H1 (cell line): ENCODE data around the gene GTF2IRD1. TPM values are rescaled to one million over a fixed set of nuclear protein-coding genes. Genes with fewer than 3 reads are reported as not detected.
A peak's percentile ranks its signal among the peaks of the same experiment; 100 is the strongest.
"Not testable (repeated sequence)": the region's sequence is repeated elsewhere in the genome, so short reads cannot be mapped to it uniquely, and the experiment has no call there.

Experiments
- CTCF ChIA-PET: fragments of 300-600 bp; sonication (Branson Sonifier 250); formaldehyde crosslinking; loops from one replicate; lab custom pipeline; 2021; ENCODE audit not compliant: partially characterized antibody; lab: Charles Lee
- POLR2A ChIA-PET: fragments of 300-600 bp; sonication (Branson Sonifier 250); formaldehyde crosslinking; loops from one replicate; lab custom pipeline; 2021; ENCODE audit warnings: inconsistent platforms; ENCODE audit not compliant: partially characterized antibody; lab: Charles Lee
- DNase-seq, 2 experiments: peaks; one replicate each; pipeline versions ENCODE4 v3.0.0 to v3.0.0-alpha.2; 2010 to 2022; ENCODE audit warnings: low spot score in 2 of 2, low read depth in 1 of 2, mixed read lengths in 1 of 2
- FAIRE-seq: peaks from 2 replicates; lab custom pipeline; 2011; peaks lifted over from hg19 to GRCh38; lab: Jason Lieb, UNC
- H2AFZ ChIP-seq: 2 replicates; pipeline ENCODE4 v1.8.1; 2012; ENCODE audit warnings: low read length, inconsistent platforms
- H2AK5ac ChIP-seq: 2 replicates; pipeline ENCODE4 v1.6.1; 2013; ENCODE audit warnings: low read depth, low read length
- H2BK120ac ChIP-seq: replicated peaks from 2 replicates; pipeline ENCODE3; 2013; ENCODE audit warnings: low read depth, low read length, inconsistent platforms
- H2BK12ac ChIP-seq: 2 replicates; pipeline ENCODE4 v1.6.1; 2013; ENCODE audit warnings: low read depth, low read length
- H2BK15ac ChIP-seq: 2 replicates; pipeline ENCODE4 v1.6.1; 2013; ENCODE audit warnings: low read length
- H2BK20ac ChIP-seq: 2 replicates; pipeline ENCODE4 v1.6.1; 2013; ENCODE audit warnings: low read length
- H2BK5ac ChIP-seq: 2 replicates; pipeline ENCODE4 v1.6.1; 2013; ENCODE audit warnings: low read depth, low read length
- H3K14ac ChIP-seq: 2 replicates; pipeline ENCODE4 v1.6.1; 2013; ENCODE audit warnings: inconsistent platforms; ENCODE audit not compliant: insufficient read length
- H3K18ac ChIP-seq: 2 replicates; pipeline ENCODE4 v1.6.1; 2013; ENCODE audit warnings: low read length; ENCODE audit errors: extremely low read depth
- H3K23ac ChIP-seq: 2 replicates; pipeline ENCODE4 v1.6.1; 2013; ENCODE audit warnings: inconsistent platforms; ENCODE audit not compliant: insufficient read length
- H3K23me2 ChIP-seq: 2 replicates; pipeline ENCODE4 v1.6.1; 2013; ENCODE audit warnings: low read depth, low read length
- H3K27ac ChIP-seq: 2 replicates; pipeline ENCODE4 v1.6.1; 2011; ENCODE audit warnings: low read depth, low read length, inconsistent platforms
- H3K27me3 ChIP-seq, 4 experiments: replicated peaks in 1 of 4; 1 replicate in 1 of 4; 2 replicates in 3 of 4; pipeline versions ENCODE4 v1.6.1 to v1.8.1; 2011 to 2013; ENCODE audit warnings: low read length in 3 of 4, mild to moderate bottlenecking in 3 of 4, inconsistent platforms in 2 of 4, mixed read lengths in 2 of 4, moderate library complexity in 1 of 4; ENCODE audit not compliant: control insufficient read depth in 3 of 4, insufficient read depth in 3 of 4; ENCODE audit errors: extremely low read depth in 1 of 4
- H3K36me3 ChIP-seq, 4 experiments: 2 replicates each; pipeline versions ENCODE4 v1.6.1 to v1.8.1; 2011 to 2013; ENCODE audit warnings: mild to moderate bottlenecking in 4 of 4, low read length in 3 of 4, moderate library complexity in 2 of 4, control low read depth in 1 of 4, inconsistent platforms in 1 of 4; ENCODE audit not compliant: insufficient read depth in 4 of 4, control insufficient read depth in 2 of 4
- H3K4ac ChIP-seq: replicated peaks from 2 replicates; pipeline ENCODE3; 2013; ENCODE audit warnings: low read length, low read depth, mixed read lengths, inconsistent platforms; ENCODE audit not compliant: insufficient read length
- H3K4me1 ChIP-seq, 4 experiments: replicated peaks in 1 of 4; 1 replicate in 1 of 4; 2 replicates in 3 of 4; pipeline versions ENCODE4 v1.6.1 to v1.8.1; 2011 to 2013; ENCODE audit warnings: low read length in 3 of 4, inconsistent platforms in 2 of 4, mixed read lengths in 1 of 4; ENCODE audit not compliant: insufficient read depth in 4 of 4, control insufficient read depth in 3 of 4
- H3K4me2 ChIP-seq, 2 experiments: 2 replicates each; pipeline versions ENCODE4 v1.6.1 to v1.8.1; 2011 to 2013; ENCODE audit warnings: low read depth in 2 of 2, low read length in 2 of 2, control low read depth in 1 of 2, inconsistent platforms in 1 of 2, mild to moderate bottlenecking in 1 of 2; ENCODE audit not compliant: insufficient read depth in 1 of 2
- H3K4me3 ChIP-seq, 4 experiments: fragments of 200-600, 300-600 bp in 1 of 4; sonication (generic), shearing (Covaris generic), sonication (Bioruptor Twin) in 1 of 4; 2 replicates each; pipeline versions ENCODE4 v1.5.1 to v1.8.1; 2011 to 2016; ENCODE audit warnings: low read length in 4 of 4, low read depth in 3 of 4, control low read depth in 2 of 4, inconsistent platforms in 2 of 4, mild to moderate bottlenecking in 2 of 4, mixed read lengths in 1 of 4, moderate library complexity in 1 of 4; ENCODE audit not compliant: insufficient read depth in 2 of 4; ENCODE audit errors: extremely low read depth in 1 of 4
- H3K56ac ChIP-seq: replicated peaks from 2 replicates; pipeline ENCODE3; 2013; ENCODE audit warnings: low read depth, mild to moderate bottlenecking, mixed read lengths, low read length, inconsistent platforms; ENCODE audit not compliant: insufficient read length
- H3K79me1 ChIP-seq: 2 replicates; pipeline ENCODE4 v1.6.1; 2013; ENCODE audit warnings: low read depth, low read length, control low read depth
- H3K79me2 ChIP-seq, 2 experiments: 2 replicates each; pipeline versions ENCODE4 v1.6.1 to v1.8.1; 2012 to 2013; ENCODE audit warnings: low read length in 2 of 2, mild to moderate bottlenecking in 2 of 2, inconsistent platforms in 1 of 2; ENCODE audit not compliant: insufficient read depth in 2 of 2, control insufficient read depth in 1 of 2
- H3K9ac ChIP-seq, 4 experiments: replicated peaks in 1 of 4; 1 replicate in 1 of 4; 2 replicates in 3 of 4; pipeline versions ENCODE4 v1.6.1 to v1.8.1; 2011 to 2013; ENCODE audit warnings: low read depth in 3 of 4, low read length in 3 of 4, control low read depth in 2 of 4, mild to moderate bottlenecking in 2 of 4, moderate library complexity in 2 of 4, inconsistent platforms in 1 of 4; ENCODE audit errors: extremely low read depth in 1 of 4
- H3K9me3 ChIP-seq, 2 experiments: 2 replicates each; pipeline versions ENCODE4 v1.6.1 to v1.8.1; 2012 to 2013; ENCODE audit warnings: mild to moderate bottlenecking in 2 of 2, moderate library complexity in 2 of 2, control low read depth in 1 of 2, inconsistent platforms in 1 of 2, low read depth in 1 of 2, low read length in 1 of 2, mixed read lengths in 1 of 2; ENCODE audit not compliant: insufficient read depth in 2 of 2
- H4K20me1 ChIP-seq, 2 experiments: replicated peaks in 1 of 2; 2 replicates each; pipeline versions ENCODE3 to v1.8.1; 2011 to 2013; ENCODE audit warnings: inconsistent platforms in 2 of 2, low read length in 2 of 2, mild to moderate bottlenecking in 1 of 2; ENCODE audit not compliant: insufficient read depth in 2 of 2, control insufficient read depth in 1 of 2
- H4K5ac ChIP-seq: 2 replicates; pipeline ENCODE4 v1.6.1; 2013; ENCODE audit warnings: low read length, low read depth, mixed read lengths, inconsistent platforms; ENCODE audit not compliant: insufficient read length
- H4K8ac ChIP-seq: 2 replicates; pipeline ENCODE4 v1.8.0; 2013; ENCODE audit warnings: mild to moderate bottlenecking, moderate library complexity, low read length, inconsistent platforms; ENCODE audit not compliant: insufficient read depth; ENCODE audit errors: extremely low read depth
- H4K91ac ChIP-seq: replicated peaks from 2 replicates; pipeline ENCODE3; 2013; ENCODE audit warnings: low read length, mixed read lengths, inconsistent platforms; ENCODE audit not compliant: insufficient read length
- CTCF ChIP-seq, 3 experiments: IDR thresholded peaks; 1 replicate in 2 of 3; 2 replicates in 1 of 3; pipeline versions ENCODE4 v1.5.1 to v1.6.1; 2011; ENCODE audit warnings: low read length in 3 of 3, mild to moderate bottlenecking in 3 of 3, inconsistent platforms in 2 of 3, low read depth in 1 of 3, moderate library complexity in 1 of 3; ENCODE audit not compliant: insufficient read depth in 1 of 3; ENCODE audit errors: control extremely low read depth in 1 of 3
- EZH2 ChIP-seq: fragments of 200-600 bp; sonication (generic); IDR thresholded peaks from 2 replicates; pipeline ENCODE4 v1.7.1; 2012; ENCODE audit warnings: low read depth, mild to moderate bottlenecking, moderate library complexity, low read length, inconsistent platforms; ENCODE audit not compliant: severe bottlenecking
- POU5F1 ChIP-seq: IDR thresholded peaks from 2 replicates; pipeline ENCODE4 v1.6.1; 2011; ENCODE audit warnings: low read depth, mild to moderate bottlenecking, low read length, moderate library complexity
- WGBS, 2 experiments: shearing (Covaris generic) in 1 of 2; methylation state at CpG; one replicate each; pipeline versions ENCODE4 v1.1.6 to v1.1.7; 2013 to 2015; ENCODE audit warnings: low lambda C conversion rate in 2 of 2, mixed read lengths in 2 of 2, inconsistent platforms in 1 of 2, low coverage in 1 of 2, missing lambda C conversion rate in 1 of 2; ENCODE audit not compliant: insufficient replicate concordance in 2 of 2, insufficient coverage in 1 of 2, insufficient read length in 1 of 2; ENCODE audit errors: extremely low coverage in 1 of 2, missing lambda C conversion rate in 1 of 2; 5-methylcytosine and 5-hydroxymethylcytosine counted together
- polyA plus RNA-seq, 7 experiments: library from polyadenylated mRNA; depleted of rRNA in 3 of 7; stranded (reverse) in 5 of 7; unstranded in 2 of 7; fragments of >200 nt in 5 of 7; fragments of 200-250 nt in 2 of 7; gene quantifications; 1 replicate in 5 of 7; 2 replicates in 1 of 7; 4 replicates in 1 of 7; pipeline versions ENCODE4 v1.2.1 to v1.2.3, GENCODE V29; 2011 to 2013; ENCODE audit warnings: missing spikeins in 2 of 7, mixed read lengths in 2 of 7
- total RNA-seq: library from RNA; stranded (reverse); fragmentation: NEBNext Ultra II Directional; extraction: Animal tissue kit (Norgen Biotek cat#: 25700); gene quantifications from 2 replicates; pipeline ENCODE4 v1.2.1, GENCODE V29; 2021

Gene GTF2IRD1
- total and polyA plus RNA-seq, 2 of the 8 experiments (the other 6 are each of a cell fraction or from before 2014, with no cell fraction given), result 27.4 to 45.4 TPM

GRCh38 chr7:74418538-74418937 lies 35.2 kb upstream of the GTF2IRD1 start (continued):
- TF ChIP-seq CTCF (IDR thresholded peaks at IDR 0.05; ENCODE audit: control extremely low read depth in 1 of 3, insufficient read depth in 1 of 3, low read depth in 1 of 3, low read length in 3 of 3) (no peak), EZH2 (no peak), POU5F1 (no peak)

- H3K79me2 ChIP-seq, H3K4me2 ChIP-seq, H4K5ac ChIP-seq, H4K20me1 ChIP-seq, H2BK20ac ChIP-seq, H2BK5ac ChIP-seq, DNase-seq, H2AFZ ChIP-seq, H3K14ac ChIP-seq, H3K4ac ChIP-seq, H3K9me3 ChIP-seq, H3K23me2 ChIP-seq, H2BK12ac ChIP-seq, H3K18ac ChIP-seq, H3K4me1 ChIP-seq, H2BK120ac ChIP-seq, H3K27me3 ChIP-seq, H3K56ac ChIP-seq, H3K36me3 ChIP-seq, POLR2A ChIA-PET, H3K9ac ChIP-seq, H3K79me1 ChIP-seq, H4K8ac ChIP-seq, FAIRE-seq, H3K27ac ChIP-seq, H4K91ac ChIP-seq, H3K4me3 ChIP-seq, H2AK5ac ChIP-seq, H3K23ac ChIP-seq: not testable (repeated sequence)
- WGBS, 2 experiments, result 78% methylated on average over 4 of the region's 4 CpGs; no CpG with 5 or more reads in 1 of the 2 experiments
- CTCF ChIA-PET, result interaction anchor here (0.7 to 6.8 kb wide), 9 partner anchors 9 to 147 kb away, joined by 3 to 66 read pairs (median 13); no protein-coding TSS in a partner anchor
- H2BK15ac ChIP-seq, result peak overlapping the region; percentile 81; the same call in 1 of the 2 replicates
Measured at GRCh38 chr7:74419232-74419631, 34.5 kb upstream of the GTF2IRD1 start.
